ENCODE measurements around the gene UBAC2.
"Not testable (repeated sequence)": the region's sequence is repeated elsewhere in the genome, so short reads cannot be mapped to it uniquely, and the experiment has no call there.

UBAC2 gene

DNA sequence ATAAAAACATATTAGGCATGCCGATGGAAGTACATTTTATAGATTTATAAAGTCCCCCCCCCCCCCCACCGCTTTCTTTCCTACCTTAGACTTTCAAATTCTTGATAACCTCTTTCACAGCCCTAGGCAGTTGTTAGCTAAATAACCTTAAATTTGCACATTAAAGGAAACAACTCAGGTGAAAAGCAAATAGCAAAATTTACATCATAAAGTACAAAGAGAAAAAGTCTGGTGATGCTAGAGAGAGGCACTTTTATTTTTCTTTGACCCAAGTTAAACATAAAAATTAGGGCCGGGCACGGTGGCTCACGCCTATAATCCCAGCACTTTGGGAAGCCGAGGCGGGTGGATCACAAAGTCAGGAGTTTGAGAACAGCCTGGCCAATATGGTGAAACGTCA, 15.0 kb upstream of the UBAC2 start:
- DNase-seq = no peak

DNA sequence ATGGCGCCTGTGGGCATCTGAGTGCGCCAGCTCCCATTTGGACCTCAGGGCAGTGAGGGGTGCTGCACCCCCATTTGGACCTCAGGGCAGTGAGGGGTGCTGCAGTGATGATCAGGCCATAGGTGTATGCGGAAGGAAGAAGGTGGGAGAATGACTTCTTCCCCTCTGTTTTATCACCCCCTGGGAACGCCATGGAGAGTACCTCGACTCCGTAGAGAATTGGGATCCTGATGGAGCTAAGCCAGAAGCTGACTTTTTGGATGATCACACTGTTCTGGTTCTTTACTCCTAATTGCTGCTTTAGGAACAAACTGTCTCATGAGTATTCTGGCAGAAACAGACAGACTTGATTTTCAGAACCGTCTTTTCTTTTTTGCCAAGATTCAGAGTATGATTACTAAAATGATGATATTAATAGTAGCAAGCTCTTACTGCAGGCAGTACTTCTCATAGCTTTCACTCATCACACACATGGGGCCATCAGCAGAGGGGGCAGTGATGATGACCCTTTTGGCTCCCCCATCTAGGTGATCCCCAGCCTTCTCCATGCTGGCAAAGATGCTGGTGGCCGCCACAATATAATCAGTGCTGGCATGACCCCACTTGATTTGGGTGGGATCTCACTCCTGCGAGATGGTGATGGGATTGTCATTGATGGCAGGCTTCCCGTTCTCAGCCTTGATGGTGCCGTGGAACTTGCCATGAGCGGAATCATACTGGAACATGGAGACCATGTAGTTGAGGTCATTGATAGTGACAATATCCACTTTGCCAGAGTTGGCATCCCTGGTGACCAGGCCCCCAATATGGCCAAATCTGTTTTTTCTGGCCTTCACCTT, 10.3 kb upstream of the UBAC2 start:
- no peak for DNase-seq

DNA sequence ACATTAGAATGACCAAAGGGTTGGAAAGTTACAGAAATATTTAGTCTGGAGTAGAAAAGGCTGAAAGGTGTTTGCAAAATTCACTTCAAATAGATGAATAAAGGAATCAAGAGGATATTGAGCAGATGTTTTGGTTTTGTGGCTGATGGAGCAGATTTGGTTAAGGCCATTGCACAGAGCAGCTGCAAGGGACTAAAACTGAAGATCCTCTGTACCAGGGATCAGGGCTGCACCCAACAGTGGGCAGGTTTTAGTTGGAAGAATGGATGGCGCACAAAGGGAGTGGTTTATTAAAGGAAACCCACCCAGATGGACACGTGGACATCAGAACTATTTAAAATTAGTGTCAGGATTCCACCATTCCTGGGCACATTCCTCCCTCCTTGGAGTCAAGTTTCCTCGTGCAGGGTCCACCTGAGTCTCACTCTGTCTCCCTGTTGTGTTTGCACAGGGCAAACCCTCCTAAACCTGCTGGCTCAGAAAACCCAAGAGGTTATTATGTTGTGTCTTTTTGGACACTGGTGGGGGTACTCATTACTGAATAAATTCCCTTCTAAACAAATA, 9.2 kb upstream of the UBAC2 start:
- no peak for DNase-seq

DNA sequence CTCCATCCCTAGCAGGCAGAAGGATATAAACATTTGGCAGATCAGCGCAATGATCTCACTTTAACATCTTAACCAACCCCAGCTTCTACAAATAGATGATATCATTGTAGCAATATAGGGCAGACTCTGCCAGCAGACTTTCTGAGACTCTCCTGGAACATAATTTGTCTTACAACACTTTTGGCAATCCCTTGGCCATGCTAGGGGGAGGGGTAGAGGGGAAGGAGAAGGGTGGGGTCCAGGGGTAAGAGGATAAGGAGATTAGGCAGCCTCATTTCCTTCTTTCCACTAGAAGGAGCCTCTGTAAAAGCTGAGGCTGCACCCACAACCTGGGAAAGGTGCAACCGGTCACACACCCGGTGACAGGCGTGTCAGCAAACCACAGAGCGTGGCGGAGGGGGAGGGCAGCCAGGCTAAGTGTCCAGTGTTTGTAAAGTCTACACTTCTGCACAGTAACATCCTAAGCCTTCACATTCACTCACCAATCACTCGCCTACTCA, 8.7 kb upstream of the UBAC2 start:
- no peak for DNase-seq

DNA sequence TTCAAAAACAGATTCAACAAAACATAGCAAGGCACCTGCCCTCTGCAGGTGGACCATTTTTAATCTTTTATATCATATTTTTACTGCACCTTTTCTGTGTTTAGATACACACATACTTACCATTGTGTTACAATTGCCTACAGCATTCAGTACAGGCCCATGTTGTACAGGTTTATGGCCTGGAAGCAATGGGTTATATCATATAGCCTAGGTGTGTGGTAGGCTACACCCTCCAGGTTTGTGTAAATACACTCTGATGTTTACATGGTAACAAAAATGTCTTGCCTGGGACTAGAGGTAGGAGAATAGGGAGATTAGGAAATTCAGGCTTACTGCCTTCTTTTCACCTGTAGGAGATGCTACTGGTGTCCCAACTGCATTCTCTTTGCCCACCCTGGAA, 8.2 kb upstream of the UBAC2 start:
- no peak for DNase-seq

DNA sequence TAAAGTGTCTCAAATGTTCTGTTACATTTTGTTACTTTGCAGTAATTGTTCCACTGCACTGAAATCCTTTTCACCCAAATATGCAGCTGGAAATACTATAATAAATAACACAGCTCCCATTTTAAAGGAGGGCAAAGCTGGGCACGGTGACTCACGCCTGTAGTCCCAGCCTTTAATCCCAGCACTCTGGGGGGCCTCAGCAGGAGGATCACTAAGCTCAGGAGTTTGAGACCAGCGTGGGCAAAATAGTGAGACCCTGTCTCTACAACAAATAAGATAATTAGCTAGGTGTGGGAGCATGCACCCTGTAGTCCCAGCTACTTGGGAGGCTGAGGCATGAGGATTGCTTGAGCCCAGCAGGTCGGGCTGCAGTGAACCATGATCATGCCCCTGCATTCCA, 7.5 kb upstream of the UBAC2 start:
- DNase-seq = no peak

DNA sequence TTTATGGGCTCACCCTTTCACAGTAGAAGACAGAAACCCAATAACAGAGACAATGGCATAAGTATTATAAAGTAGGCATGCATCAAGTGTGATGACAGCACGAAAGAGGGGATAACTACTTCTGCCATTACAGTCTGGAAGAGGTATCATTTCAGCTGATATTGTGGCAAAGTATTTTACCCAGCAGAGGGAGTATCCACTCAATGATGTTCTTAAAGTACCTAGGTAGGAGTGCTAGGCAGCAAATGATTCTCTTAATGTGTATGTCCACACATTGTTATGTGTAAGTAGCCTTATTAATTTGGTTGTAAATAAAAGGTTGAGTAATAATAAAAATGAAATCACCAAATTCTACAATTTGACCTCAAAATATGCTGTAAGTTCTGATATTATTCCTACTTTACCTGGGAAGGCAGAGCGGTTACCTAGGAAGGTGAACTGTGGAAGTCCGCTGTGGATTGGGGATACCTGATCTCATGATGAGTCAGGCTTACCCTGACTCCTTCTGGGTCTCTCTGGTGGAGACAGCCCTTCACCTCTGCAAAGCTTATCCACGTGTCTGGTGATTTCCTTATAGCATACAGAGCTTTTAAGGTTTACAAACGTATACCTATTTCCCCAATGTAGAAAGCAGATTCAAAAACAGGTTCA, 4.1 kb upstream of the UBAC2 start:
- no peak for DNase-seq

DNA sequence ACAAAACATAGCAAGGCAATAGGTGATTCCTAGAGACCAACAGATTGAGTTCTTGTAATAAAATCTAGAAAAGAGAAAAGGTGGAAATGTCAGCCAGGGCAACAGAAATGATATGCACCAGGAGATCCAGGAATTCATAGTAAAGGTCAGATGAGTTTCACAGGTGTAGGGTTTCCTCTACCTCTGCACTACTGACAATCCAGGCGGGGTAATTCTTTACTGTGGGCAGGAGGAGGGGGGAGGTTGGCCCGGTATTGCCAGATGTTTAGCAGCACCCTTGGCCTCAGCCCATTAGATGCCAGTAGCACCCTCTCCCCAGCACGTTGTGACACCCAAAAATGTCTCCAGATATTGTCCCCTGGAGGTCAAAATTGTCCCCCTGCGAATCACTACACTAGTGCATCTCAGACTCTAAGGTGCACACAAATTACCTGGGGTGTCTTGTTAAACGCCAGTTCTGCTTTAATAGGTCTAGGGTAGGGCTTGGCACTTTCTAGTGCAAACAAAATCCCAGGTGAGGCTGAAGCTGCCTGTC, 3.5 kb upstream of the UBAC2 start:
- DNase-seq = no peak

DNA sequence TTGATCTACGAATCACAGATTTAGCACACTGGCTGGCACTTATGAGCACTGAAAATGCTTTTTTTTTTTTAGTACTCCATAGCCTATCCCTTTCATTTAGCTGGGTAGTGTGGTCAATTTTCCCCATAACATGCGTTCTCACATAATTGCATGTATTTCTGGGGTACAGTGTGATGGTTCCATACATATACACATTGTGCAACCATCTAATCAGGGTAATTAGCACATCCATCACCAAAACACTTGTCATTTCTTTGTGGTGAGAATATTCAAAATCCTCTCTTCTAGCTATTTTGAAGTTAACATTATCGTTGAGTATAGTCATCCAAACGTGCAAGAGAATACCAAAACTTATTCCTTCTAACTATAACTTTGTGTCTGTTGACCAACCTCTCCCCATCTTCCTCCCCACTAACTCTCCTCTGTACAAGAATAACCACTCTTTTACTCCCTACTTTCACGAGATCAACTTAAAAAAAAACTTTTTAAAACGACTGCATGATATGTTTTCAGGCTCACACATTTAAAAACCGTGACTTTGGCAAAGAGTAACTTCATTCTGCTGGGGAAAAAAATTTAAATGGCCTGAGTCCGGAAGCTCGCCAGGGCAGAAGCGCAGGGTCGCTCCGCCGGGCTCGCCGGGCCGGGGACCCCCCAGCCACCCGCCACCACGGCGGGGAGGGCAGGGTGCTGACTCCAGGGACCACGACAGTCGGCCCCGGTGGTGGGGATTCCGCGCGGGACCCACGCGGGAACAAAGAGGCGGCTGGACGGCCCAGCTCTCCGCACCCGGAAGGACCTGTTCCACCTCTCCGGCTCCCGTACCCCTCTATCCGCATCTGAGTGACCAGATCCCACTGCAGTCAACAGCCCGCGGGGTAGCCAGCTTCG, 868 bp upstream of the UBAC2 start:
- no peak for DNase-seq

DNA sequence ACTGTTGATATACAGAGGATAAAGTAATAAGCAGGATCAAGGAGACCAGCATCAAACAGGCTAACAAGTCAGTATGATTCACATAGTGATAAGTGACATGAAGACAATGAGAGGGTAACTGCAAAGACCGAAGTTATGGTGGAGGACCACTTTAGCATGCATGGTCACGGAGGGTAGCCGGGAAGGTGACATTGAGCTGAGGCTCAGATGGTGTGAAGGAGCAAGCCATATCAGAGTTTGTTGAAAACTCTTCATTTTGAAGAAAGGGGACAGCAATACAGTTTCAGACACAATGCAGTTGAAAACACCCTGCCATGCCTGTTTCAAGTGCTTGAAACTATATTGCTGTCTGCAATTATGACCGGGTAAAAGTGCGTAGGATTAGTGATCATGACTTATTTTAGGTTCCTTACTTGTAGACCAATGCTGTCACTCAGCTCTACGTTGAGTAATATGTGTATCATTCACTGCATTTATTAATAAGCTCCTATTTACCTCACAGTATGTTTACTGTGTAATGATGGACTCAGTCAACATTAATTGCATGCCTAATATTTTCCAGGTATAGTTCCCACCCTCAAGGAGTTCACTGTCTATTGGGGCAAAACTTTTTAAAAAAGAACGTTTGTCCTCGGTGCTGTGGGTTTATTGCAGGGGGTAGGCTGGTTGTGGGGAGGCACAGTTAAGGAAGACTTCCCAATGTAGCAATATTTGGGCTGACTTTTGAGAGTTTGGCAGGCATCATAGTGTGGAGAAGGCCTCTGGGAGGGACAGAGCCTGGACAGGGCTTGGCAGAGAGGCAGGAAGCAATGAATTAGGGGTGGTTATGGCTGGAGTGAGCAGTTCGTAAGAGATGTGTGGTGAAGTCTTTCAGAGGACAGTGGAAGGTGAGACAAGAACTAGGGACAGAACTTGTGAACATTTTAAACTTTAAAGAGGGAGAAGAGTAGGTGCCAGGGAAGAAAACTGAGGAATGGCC, 3.2 kb downstream of the UBAC2 start:
- no peak for DNase-seq

DNA sequence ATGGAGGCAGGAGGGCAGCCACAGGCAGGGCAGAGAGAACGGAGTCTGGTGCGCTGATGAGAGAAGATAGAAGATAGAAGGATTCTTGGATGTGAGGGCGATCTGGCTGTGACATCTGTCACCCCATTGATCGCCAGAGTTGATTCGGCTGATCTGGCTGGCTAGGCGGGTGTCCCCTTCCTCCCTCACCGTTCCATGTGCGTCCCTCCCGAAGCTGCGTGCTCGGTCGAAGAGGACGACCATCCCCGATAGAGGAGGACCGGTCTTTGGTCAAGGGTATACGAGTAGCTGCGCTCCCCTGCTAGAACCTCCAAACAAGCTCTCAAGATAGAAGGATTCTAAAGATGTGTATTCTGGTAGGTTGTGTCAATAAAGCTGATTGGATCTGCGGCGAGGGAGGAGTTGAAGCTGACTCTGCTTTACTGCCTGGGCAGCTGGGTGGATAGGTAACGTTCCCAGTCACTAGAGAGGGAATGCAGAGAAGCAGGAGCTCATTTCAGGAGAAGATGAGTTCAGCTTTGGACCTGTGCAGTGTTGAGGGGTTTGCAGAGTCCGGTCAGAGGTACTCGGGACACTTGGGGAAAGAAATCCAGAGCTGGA, 5.1 kb downstream of the UBAC2 start:
- no peak for DNase-seq

DNA sequence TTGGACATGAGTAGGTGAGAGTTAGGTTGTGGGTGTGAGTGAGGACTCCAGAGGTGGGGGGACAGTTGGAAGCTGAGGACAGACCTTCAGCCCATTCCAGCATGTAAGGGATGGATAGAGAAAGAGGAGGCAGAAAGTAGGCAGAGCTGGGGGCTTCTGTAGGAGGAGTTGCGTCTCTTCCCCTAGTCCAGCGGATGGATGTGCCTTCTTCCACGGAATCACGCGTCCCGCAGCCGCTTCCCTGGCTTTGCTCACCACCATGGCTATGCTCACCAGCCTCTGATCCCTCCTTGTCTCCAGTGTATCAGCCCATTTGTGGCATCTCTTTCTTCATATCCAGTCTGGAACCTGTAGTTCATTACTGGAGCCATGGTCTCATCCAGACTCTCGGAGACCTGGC, 5.6 kb downstream of the UBAC2 start:
- no peak for DNase-seq

DNA sequence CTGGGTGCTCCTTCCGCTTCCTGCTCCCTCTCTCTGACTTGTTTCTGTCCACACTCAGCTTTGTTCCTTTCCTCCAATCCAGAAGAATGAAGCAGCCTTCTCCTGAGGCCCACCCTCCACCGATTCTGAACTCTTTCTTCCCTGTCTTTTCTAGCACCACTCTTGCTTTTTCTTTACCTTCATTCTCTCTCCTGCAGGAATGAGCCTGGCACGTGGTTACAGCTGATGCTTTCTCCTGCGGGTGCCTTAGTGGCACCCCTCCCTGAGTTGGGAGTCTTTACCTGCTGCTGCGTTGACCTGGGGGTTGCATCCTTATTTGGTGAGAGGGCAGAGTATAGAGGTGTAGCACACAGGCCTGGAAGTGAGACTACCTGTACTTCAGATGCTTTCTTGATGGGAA, 6.2 kb downstream of the UBAC2 start:
- no peak for DNase-seq

DNA sequence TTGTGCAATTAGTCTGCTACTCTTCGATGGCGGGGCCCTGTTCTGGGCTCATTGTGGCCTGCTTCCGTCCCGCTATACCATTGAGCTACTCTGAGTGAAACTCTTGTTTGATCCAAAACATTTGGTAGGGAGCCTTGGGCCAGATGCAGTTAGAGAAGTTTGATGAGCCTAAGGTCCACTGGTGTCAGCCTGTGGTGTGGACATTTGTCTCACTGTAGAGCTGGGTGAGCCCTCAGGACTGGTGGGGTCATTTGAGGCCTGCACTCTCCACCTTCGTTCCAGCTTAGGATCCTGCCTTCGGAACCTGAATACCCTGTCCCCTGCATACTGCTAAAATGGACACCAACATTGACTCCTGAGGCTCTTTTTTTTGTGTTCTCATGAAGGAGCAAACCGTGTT, 6.9 kb downstream of the UBAC2 start:
- DNase-seq = no peak

DNA sequence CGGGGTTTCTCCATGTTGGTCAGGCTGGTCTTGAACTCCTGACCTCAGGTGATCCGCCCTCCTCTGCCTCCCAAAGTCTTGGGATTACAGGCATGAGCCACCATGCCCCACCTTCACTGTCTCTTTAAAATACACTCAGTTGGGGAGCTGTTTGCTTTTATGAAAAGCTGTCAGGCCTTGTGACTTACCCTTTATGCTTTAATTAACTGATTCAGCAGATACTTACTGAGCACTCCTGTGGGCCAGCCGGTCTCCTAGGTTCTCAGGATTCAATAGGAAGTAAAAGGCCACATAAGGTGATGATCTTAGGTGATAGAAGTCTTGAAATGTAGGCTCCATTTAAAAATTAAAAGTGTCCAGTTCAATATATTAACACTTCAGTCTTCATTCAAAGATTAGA, 7.5 kb downstream of the UBAC2 start:
- no peak for DNase-seq

DNA sequence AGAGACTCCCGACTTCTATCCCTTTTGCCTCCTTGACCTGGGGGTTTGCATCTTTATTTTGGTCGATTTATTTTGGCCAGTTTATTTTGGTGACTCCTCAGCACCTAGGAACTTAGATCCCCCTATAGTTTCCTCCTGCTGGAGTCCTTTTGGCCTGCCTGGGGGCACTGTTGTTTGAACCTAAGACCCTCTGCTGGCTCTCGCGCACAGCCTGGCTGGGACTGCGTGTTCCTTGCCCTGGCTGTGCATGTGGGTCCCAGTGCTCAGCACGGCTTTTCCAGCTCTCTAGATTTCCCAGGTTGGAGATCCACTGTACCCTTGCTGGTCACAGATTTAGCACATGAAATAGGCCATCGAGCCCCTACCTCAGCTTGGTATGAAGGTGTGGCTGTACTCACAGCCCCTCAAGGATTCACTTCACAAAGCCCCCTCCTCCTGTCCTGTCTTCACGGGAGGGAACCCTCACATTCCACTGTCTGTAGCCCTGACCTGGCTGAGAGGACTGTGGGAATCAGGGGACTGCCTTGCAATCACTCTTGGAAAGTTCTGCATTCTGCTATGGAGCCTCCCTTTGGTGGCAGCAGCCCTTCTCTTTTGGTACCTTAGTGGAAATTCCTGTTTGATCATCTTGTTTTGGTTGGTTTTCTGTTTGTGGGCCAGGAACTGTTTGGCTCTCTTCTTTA, 8.3 kb downstream of the UBAC2 start:
- no peak for DNase-seq

DNA sequence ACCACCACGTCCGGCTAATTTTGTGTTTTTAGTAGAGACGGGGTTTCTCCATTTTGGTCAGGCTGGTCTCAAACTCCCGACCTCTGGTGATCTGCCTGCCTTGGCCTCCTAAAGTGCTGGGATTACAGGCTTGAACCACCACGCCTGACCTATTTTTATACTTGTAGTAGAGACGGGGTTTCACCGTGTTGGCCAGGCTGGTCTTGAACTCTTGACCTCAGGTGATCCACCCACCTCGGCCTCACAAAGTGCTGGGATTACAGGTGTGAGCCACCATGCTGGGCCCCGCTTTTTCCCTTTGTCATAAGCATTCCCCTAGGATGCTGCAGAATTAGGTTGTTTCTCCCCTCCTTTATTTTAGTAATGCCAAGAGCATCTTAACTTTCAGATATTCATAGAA, 10.0 kb downstream of the UBAC2 start:
- not testable (repeated sequence) for DNase-seq

DNA sequence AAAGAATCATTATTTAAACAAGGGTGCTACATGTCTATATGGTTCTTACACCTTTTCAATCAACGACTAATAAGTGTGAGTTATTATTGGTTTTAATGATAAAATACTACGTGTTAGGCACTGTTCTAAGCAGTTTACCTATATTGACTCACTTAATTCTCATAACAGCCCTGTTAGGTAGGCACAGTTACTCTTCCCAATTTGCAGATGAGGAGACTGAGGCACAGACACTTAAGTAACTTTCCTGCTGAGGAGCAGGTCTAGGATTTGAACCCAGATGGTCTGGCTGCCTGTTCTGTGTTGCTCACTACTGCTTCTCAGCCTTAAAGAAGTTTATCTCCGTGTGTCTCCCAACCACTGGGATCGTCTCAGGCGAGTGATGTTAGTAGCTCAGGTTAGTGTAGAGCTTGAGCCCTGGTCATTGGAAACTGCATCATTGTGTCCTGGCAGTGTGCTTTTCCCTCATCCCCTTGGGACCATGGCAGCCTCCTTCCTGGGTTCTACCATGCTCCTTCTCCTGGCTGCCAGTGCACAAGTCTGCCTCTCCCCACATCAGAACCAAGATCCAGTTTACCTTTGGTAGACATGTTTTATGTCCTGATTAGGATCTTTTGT, 10.9 kb downstream of the UBAC2 start:
- DNase-seq = no peak

DNA sequence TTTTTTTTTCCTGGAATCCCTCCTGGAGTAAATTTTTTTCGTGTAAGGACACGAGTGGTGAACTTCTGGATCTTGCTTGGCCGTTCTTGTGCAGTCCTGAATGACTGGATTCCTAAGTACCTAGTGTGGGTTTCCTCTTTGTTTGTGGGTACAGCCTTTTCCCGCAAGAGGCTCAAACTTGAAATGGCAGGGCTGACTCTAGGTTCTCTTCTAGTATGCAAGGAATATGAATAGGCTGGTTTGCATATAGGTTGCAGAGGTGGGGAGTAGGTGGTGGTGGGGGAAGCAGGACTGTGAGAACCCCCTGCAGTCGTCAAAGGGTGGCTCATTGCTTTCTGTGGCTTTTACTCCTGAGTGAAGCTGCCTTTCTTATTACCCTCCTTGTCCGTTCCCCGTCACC, 13.6 kb downstream of the UBAC2 start:
- DNase-seq = no peak

DNA sequence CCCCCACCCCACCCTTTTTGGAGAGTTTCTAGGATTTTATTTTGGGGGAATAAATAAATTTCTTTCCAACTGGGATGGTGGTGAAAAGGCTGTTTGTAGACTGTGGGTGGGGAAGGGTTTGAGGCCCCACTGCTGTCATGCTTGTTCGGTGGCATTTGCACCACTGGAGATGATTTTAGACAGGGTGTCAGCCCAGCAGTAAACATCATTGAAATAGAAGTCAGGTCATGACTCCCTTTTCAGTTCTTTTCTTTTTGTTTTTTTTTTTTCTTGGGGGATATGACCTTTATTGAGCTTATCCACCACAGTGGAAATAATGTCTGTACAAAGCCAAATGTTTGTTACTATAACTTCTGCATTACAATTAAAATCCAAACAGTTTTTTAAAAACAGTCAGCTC, 14.1 kb downstream of the UBAC2 start:
- no peak for DNase-seq

All from femur (tissue), 1 donor.